OCI-LY1 (cell line): ENCODE measurements around the gene CLEC4E.
"Not testable (repeated sequence)": the region's sequence is repeated elsewhere in the genome, so short reads cannot be mapped to it uniquely, and the experiment has no call there.

ENCODE experiments used
- H2AFZ ChIP-seq: fragments of 200-600 bp; sonication (generic), shearing (Covaris generic); 2 replicates; pipeline ENCODE4 v1.6.0; 2014; ENCODE audit warnings: antibody characterized with exemption, mild to moderate bottlenecking, low read length
- H3F3A ChIP-seq: fragments of 200-600 bp; sonication (generic), shearing (Covaris generic); 2 replicates; pipeline ENCODE4 v1.6.0; 2014; ENCODE audit warnings: mild to moderate bottlenecking, antibody characterized with exemption, low read length, moderate library complexity; ENCODE audit not compliant: insufficient read depth
- H3K27ac ChIP-seq: fragments of 200-600 bp; sonication (generic); 2 replicates; pipeline ENCODE4 v1.5.1; 2014; ENCODE audit warnings: low read length, mixed run types, mild to moderate bottlenecking, low read depth; ENCODE audit not compliant: poor library complexity, severe bottlenecking
- H3K27me3 ChIP-seq: fragments of 200-600 bp; sonication (generic); 2 replicates; pipeline ENCODE4 v1.6.0; 2014; ENCODE audit warnings: antibody characterized with exemption, mild to moderate bottlenecking, low read length, moderate library complexity; ENCODE audit not compliant: insufficient read depth
- H3K36me3 ChIP-seq: fragments of 200-600 bp; sonication (generic); 2 replicates; pipeline ENCODE4 v1.6.1; 2014; ENCODE audit warnings: mild to moderate bottlenecking, antibody characterized with exemption, low read length, moderate library complexity, mixed read lengths; ENCODE audit not compliant: insufficient read depth
- H3K4me1 ChIP-seq: fragments of 200-600 bp; sonication (generic); 2 replicates; pipeline ENCODE4 v1.5.1; 2014; ENCODE audit warnings: mild to moderate bottlenecking, low read length, moderate library complexity; ENCODE audit not compliant: insufficient read depth, severe bottlenecking
- H3K4me2 ChIP-seq: fragments of 200-600 bp; sonication (generic), shearing (Covaris generic); 2 replicates; pipeline ENCODE4 v1.6.1; 2014; ENCODE audit warnings: low read length
- H3K4me3 ChIP-seq: fragments of 200-600 bp; sonication (generic); 2 replicates; pipeline ENCODE4 v1.5.1; 2014; ENCODE audit warnings: low read length, low read depth, mild to moderate bottlenecking, mixed read lengths; ENCODE audit not compliant: poor library complexity, severe bottlenecking
- H3K79me2 ChIP-seq: fragments of 200-600 bp; shearing (Covaris generic); 2 replicates; pipeline ENCODE4 v1.6.1; 2016; ENCODE audit warnings: mixed run types, low read length, mixed read lengths; ENCODE audit not compliant: insufficient read depth
- H3K9ac ChIP-seq: fragments of 200-600 bp; sonication (generic), shearing (Covaris generic); 2 replicates; pipeline ENCODE4 v1.6.1; 2014; ENCODE audit warnings: mild to moderate bottlenecking, low read length, mixed read lengths
- H3K9me2 ChIP-seq: fragments of 200-600 bp; sonication (generic), shearing (Covaris generic); 2 replicates; pipeline ENCODE4 v1.6.1; 2014; ENCODE audit warnings: low read depth, mild to moderate bottlenecking, low read length, mixed read lengths
- H3K9me3 ChIP-seq: fragments of 200-600 bp; shearing (Covaris generic); 2 replicates; pipeline ENCODE4 v1.6.1; 2014; ENCODE audit warnings: low read length, mixed read lengths
- H4K20me1 ChIP-seq: fragments of 200-600 bp; sonication (generic), shearing (Covaris generic); 2 replicates; pipeline ENCODE4 v1.6.0; 2016; ENCODE audit warnings: mild to moderate bottlenecking, low read length; ENCODE audit not compliant: insufficient read depth
- EZH2 ChIP-seq: fragments of 200-600 bp; sonication (generic), shearing (Covaris generic); IDR thresholded peaks from 2 replicates; pipeline ENCODE4 v1.8.0; 2017; ENCODE audit warnings: borderline replicate concordance, mixed run types, mild to moderate bottlenecking, antibody characterized with exemption, low read length, moderate library complexity, mixed read lengths
- TF ChIP-seq, protein P1 (sequence below): fragments of 200-600 bp; sonication (generic), shearing (Covaris generic); IDR thresholded peaks from 2 replicates; pipeline ENCODE4 v1.5.1; 2017; ENCODE audit warnings: mild to moderate bottlenecking, antibody characterized with exemption, low read length, moderate library complexity, mixed read lengths

The CLEC4E gene

DNA sequence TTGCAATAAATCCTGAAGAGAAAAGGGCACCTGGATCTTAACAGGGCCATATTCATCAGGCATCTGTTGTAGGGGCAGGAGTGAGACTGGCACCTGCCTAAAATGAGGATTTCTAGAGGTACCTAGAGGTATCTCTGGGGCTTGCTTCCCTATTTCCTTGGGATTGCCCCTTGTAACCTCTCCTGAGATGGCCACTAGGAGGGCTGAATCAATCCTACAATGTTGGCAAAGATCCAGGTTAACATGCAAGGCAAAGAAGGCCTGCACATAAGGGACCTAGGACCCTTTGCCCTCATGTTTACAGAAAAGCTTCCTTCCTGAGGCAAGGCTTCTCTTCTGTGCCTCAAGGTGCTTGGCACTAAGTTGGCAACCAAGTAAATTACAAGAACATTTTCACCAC is 25.8 kb upstream of the CLEC4E start:
- no peak overlapping the region for H3K9ac ChIP-seq
- no peak overlapping the region for H3K4me2 ChIP-seq
- no peaks in the 10 kb centered on the region for H4K20me1 ChIP-seq
- H3F3A ChIP-seq = no peaks in the 10 kb centered on the region
- H3K4me1 ChIP-seq = no peaks in the 10 kb centered on the region
- H3K9me2 ChIP-seq = no peaks in the 10 kb centered on the region
- no peaks in the 10 kb centered on the region for H3K27me3 ChIP-seq
- no peak overlapping the region for H3K27ac ChIP-seq
- TF ChIP-seq, protein P1, sequence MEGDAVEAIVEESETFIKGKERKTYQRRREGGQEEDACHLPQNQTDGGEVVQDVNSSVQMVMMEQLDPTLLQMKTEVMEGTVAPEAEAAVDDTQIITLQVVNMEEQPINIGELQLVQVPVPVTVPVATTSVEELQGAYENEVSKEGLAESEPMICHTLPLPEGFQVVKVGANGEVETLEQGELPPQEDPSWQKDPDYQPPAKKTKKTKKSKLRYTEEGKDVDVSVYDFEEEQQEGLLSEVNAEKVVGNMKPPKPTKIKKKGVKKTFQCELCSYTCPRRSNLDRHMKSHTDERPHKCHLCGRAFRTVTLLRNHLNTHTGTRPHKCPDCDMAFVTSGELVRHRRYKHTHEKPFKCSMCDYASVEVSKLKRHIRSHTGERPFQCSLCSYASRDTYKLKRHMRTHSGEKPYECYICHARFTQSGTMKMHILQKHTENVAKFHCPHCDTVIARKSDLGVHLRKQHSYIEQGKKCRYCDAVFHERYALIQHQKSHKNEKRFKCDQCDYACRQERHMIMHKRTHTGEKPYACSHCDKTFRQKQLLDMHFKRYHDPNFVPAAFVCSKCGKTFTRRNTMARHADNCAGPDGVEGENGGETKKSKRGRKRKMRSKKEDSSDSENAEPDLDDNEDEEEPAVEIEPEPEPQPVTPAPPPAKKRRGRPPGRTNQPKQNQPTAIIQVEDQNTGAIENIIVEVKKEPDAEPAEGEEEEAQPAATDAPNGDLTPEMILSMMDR = no peak
- TF ChIP-seq EZH2 = no peak
- H3K36me3 ChIP-seq = no peaks in the 10 kb centered on the region; the same call in 1 of the 2 replicates
- H3K4me3 ChIP-seq = no peak overlapping the region
- no peaks in the 10 kb centered on the region for H3K79me2 ChIP-seq
- no peak overlapping the region for H2AFZ ChIP-seq
- peaks cover 19% of the 10 kb centered on the region for H3K9me3 ChIP-seq

DNA sequence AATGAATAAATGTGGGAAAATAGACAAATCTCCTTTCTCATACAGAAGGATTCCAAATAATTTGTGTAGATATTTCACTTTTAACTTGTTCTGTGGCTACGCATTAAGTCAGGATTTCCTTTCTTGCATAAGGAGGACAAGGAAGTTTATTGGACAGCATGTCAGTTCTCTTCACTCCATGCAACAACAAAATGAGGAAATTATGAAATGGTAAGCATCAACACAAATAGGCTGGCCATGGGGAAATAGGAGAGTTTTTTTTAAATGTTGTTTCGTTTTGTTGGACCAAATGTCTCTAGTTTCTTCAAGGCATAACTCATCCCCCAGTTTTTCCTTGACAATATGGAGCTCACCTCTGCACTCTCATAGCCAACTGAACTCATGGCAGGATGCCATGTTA is 25.3 kb upstream of the CLEC4E start:
- H3K4me3 ChIP-seq, H3K4me1 ChIP-seq, H3F3A ChIP-seq, H3K9ac ChIP-seq, H3K27me3 ChIP-seq, H3K9me2 ChIP-seq, H2AFZ ChIP-seq, H4K20me1 ChIP-seq, H3K27ac ChIP-seq, H3K36me3 ChIP-seq, H3K4me2 ChIP-seq, H3K79me2 ChIP-seq: not testable (repeated sequence)
- H3K9me3 ChIP-seq = peaks cover 19% of the 10 kb centered on the region

DNA sequence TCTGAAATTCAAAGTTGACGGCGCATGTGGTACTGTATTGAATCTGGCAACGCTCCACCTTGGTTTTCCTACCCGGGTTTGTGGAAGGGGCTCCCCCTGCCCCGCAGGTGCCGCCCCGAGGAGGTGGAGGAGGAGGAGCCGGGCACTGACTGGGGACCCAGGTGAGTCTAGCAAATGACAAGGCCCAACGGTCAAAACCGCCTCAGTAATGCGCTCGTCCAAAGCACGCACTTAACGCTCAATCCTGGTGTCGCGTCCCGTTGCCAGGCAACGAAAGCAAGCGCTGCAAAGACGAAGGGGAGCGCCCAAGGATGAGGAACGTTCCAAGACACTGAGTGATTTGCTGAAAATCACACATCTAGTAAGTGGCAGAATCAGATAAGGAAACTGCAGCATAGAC is 24.0 kb upstream of the CLEC4E start:
- Histone ChIP-seq H3K36me3 (no peaks in the 10 kb centered on the region; the same call in 1 of the 2 replicates), H3K9me2 (no peaks in the 10 kb centered on the region), H3K4me1 (no peaks in the 10 kb centered on the region), H3F3A (no peaks in the 10 kb centered on the region), H3K27ac (no peak overlapping the region), H3K79me2 (no peaks in the 10 kb centered on the region), H3K4me2 (no peak overlapping the region), H3K27me3 (no peaks in the 10 kb centered on the region), H3K4me3 (no peak overlapping the region), H2AFZ (no peak overlapping the region), H4K20me1 (no peaks in the 10 kb centered on the region), H3K9ac (no peak overlapping the region), H3K9me3 (peaks cover 19% of the 10 kb centered on the region)
- no peak for TF ChIP-seq EZH2
- TF ChIP-seq, protein P1 = no peak

DNA sequence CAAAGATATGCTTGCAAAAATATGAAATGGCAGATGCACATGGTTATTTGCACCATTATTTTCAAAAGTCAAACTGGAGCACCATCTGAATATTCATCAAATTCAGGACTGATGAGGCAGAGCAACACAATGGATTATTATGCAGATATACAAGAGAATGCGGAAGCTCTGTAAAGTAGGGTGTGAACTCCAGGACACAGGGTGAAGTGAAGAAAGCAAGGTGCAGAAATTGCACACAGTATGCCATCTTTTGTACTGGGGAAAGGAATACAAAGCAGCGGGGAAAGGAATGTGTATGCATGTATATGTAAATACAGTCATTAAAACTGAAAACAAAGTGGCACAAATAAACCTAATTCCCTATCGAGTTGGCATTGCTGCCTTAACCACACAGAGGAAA is 22.7 kb upstream of the CLEC4E start:
- Histone ChIP-seq H3K36me3 (no peaks in the 10 kb centered on the region; the same call in 1 of the 2 replicates), H3K4me1 (no peaks in the 10 kb centered on the region), H3K4me3 (no peak overlapping the region), H3K4me2 (no peak overlapping the region), H3F3A (no peaks in the 10 kb centered on the region), H3K27me3 (no peaks in the 10 kb centered on the region), H3K9ac (no peak overlapping the region), H3K9me2 (no peaks in the 10 kb centered on the region), H3K79me2 (no peaks in the 10 kb centered on the region), H3K27ac (no peak overlapping the region), H2AFZ (no peak overlapping the region), H4K20me1 (no peaks in the 10 kb centered on the region), H3K9me3 (peaks cover 19% of the 10 kb centered on the region)
- TF ChIP-seq EZH2 = no peak
- TF ChIP-seq, protein P1 = no peak
